Activated T-helper 9 cell treated with anti-CD3 and anti-CD28 coated beads, Interleukin-2, amount 50 U/mL, for 16 hours (primary cell): ENCODE results near the gene PRR5.
"Not testable (repeated sequence)": the region's sequence is repeated elsewhere in the genome, so short reads cannot be mapped to it uniquely, and the experiment has no call there.

Experiments
- DNase-seq: peaks from one replicate; pipeline ENCODE4 v3.0.0-alpha.2; 2020; ENCODE audit warnings: low read depth

The PRR5 gene

DNA sequence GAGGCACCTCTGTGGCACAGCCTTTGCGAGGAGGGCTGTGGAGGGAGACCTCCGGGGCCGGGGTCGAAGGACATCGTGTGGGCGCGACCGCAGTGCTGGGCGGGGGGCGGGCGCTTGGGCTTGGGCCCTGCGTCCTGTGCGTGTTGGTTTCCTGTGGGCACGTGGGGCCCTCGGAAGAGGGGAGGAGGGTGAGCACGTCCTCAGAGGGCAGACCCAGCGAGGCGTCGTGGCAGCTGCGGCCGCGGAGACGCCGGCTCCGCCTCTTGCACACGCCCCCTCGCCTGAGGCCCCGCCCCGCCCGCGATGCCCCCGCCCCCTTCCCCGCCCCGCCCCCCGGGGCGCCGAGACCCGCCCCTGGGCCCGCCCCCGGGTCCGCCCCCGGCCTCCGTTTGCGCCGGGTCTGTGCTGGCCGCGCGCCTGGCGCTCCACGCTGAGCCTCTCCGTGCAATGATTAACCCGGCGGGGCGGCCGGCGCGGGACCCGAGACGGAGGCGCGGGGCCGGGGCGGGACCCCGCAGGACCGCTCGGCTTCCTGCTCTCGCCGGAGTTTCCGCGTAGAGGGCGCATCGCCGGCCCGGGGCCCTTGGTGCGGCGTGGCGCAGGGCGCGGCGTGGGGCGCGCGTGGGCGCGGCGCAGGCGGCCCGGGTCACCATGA lies at the start of gene PRR5:
TSS of gene PRR5 (plus strand) at position 381 of the 655 bp plus-strand sequence. CDS start at position 652, 271 bp downstream.
- DNase-seq, result peak; percentile 68

- not testable (repeated sequence) for DNase-seq
These were observed 49.1 kb upstream of the PRR5 start for GRCh38 chr22:44652866-44653265.

- no peak for DNase-seq
These were observed 43.6 kb upstream of the PRR5 start for GRCh38 chr22:44658311-44658953.

GRCh38 chr22:44659140-44659539 lies 42.9 kb upstream of the PRR5 start:
- DNase-seq, result no peak

DNA sequence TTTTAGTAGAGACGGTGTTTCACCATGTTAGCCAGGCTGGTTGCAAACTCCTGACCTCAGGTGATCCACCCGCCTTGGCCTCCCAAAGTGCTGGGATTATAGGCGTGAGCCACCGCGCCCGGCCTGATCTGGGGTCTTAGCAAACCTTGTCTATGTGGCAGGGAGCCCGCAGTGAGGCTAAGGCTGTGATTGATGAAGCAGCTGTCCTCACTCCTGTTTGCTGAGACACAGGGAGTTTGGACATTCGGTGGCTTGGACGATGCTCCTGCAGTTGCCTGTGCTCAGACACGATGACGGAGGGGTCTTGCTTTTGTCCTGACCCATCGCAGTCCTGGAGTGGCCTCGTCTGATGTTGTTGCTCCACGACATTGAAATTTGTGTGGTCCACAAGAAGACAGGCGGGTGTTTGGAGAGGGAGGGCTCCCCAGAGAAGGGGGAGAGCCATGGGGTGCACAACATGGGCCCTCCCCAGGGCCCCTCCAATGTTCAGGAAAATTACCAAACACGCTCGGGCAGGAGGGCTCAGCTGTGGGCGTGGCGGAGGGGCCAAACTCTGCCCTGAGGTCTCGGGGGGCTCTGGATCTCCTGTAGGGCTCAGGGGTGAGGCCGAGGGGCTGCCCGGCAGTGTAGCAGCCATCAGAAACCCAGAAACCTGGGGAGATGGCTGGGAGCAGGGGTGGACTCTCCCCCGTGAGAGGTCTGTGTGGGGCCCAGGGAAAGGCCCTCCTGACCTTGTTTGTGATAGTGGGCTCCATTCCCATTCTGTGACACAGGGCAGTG lies 41.8 kb upstream of the PRR5 start:
- DNase-seq, result no peak

DNA sequence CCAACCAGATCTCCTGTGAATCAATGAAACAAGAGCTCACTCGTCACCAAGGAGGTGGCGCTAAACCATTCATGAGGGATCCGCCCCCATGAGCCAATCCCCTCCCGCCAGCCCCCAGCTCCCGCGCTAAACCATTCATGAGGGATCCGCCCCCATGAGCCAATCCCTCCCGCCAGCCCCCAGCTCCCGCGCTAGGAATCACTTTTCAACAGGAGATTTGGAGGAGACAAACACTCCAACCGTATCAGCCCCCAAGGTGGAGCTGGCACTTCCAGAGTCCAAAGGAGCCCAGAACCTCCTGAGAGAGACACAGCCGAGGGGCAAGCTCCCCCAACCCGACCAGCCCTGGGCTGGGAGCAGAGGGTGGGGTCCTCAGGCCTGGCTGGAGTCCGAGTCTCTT lies 40.9 kb upstream of the PRR5 start:
- no peak for DNase-seq

- DNase-seq, result no peak
These were observed 40.1 kb upstream of the PRR5 start for GRCh38 chr22:44661659-44662569.

DNA sequence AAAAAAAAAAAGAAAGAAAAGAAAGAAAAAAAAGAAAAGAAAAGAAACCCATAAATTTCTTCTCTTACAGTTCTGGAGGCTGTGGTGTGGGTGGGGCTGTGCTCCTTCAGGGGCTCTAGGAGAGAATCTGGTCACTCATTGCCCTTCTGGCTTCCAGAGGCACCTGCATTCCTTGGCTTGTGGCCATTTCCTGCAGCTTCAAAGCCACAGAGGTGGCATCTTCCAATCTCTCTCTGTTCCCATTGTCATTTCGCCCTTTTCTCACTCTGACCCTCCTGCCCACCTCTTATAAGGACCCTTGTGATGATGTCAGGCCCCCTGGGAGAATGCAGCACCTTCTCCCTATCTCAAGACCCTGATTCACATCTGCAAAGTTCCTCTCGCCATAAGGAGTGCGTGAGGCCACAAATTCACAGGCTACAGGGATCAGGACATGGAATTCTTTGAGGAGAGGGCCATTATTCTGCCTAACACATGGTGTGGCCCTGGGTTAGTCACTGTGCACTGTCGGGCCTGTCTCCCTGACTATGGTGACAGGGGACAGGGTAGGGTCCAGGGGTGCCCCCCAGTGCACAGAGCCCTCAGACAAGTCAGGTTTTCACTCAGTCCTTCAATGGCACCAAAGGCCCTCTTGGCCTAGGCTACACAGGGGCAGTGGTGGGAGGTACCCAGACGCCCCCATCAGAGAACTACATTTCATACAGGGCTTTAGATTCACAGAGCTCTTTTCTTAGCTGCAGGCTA lies 38.6 kb upstream of the PRR5 start:
- no peak for DNase-seq

- no peak for DNase-seq
These were observed 37.9 kb upstream of the PRR5 start for GRCh38 chr22:44664149-44664548.

DNA sequence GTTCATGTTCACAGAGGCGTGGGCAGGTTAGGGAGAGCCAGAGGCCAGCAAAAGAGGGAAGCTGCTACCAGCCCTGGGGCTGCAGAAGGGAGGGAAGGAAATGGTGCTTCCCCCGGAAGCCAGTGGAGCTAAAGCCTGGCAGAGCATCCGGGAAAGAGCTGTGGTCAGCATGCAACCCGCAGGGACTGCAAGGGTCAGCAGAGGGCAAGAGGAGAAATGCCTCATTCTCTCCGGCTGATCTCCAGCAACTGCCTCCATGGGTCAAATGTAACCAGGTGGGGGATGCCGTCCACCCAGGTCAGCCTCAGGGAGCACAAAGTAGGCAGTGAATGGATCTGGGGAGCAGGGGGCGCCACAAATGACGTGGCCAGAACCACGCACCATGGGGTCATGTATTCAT lies 36.9 kb upstream of the PRR5 start:
- DNase-seq, result no peak

- DNase-seq, result no peak
These were observed 35.8 kb upstream of the PRR5 start for GRCh38 chr22:44666207-44666585.

DNA sequence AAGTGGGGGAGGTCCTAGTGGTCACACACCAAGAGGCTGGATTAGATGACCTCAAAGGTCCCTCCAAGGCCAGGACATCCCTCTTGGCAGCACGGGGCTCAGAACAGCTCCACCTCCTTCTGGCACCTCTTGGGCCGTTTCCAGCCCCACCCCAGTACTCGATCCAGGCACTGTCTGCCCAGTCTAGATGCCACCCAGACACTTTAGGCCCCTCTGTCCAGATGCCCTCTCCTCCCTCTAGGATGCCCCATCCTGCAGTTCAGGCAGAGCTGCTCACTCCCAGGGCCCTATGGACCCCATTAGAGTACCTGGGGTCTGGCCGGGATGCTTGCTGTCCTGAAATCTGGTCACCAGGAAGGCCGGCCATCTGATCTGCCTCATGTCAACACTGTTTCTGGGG lies 34.7 kb upstream of the PRR5 start:
- no peak for DNase-seq

- peak; percentile 43 for DNase-seq
These were observed 34.2 kb upstream of the PRR5 start for GRCh38 chr22:44667829-44668189.

- DNase-seq, result peak; percentile 34
These were observed 33.7 kb upstream of the PRR5 start for GRCh38 chr22:44668190-44668885.

- no peak for DNase-seq
These were observed 33.0 kb upstream of the PRR5 start for GRCh38 chr22:44668886-44669521.

GRCh38 chr22:44669561-44669976 lies 32.4 kb upstream of the PRR5 start:
- no peak for DNase-seq

- no peak for DNase-seq
These were observed 31.6 kb upstream of the PRR5 start for GRCh38 chr22:44670220-44670988.

DNA sequence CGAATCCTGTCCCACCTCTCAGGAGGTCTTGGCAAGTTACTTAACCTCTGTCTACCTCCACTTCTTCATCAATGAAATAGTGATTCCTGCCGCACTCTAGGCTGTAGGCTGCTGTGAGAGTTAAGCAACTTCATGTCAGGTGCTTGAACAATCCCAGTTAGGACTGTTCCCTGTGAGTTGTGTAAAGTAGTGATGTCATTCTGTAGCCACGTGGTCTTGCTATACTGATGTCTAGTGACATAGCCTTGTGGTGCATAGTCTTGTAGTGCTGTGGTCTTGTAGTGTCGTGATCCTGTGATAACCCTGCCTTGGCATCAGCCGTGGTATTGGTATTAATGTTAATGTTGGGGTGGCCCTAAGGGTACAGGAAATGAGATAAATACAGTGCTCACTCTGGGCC lies 30.3 kb upstream of the PRR5 start:
- no peak for DNase-seq

DNA sequence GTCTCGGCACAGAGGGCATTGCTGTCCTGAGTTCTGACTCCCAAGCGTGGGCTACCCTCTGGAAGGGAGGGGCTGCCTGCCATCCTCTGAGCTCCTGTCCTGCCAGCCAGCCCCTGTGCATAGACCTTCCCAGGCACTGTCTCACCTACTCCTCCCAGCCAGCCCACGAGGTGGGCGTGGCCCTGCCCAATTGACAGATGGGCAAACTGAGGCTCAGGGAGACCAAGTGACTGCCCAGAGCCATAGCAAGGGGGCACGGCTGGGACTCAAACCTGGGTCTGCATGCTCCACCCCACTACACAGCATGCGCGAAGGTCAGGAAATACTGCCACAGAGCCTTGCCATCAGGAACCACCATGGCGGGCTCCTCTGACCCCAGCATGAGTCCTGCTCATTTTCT lies 29.4 kb upstream of the PRR5 start:
- no peak for DNase-seq

DNA sequence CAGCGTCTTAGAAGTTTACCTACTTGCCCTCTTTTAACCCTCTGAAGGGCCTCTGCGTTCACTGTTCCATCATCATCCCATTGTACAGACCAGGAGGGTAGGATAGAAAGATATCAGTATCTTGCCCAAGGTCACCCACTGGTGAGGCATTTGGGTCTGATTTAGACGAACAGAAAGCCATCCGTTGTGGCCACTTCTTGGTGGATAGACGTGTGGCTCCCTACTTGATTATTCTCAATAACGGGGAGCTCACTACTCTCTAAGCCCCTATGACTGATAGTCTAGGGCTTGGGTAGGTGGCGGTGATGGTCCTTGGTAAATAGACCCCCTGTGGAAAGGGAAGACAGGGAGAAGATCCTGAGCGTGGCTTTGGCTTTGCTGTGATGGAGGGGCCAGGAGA lies 28.6 kb upstream of the PRR5 start:
- DNase-seq, result no peak
